A549 (cell line): ENCODE results near the gene SELENOV. TPM values are rescaled to one million over a fixed set of nuclear protein-coding genes. Genes with fewer than 3 reads are reported as not detected.

Experiments used
- ATAC-seq, 2 experiments: fragments of 200-7000 bp in 1 of 2; fragments of >200 bp in 1 of 2; cut with Nextera tagmentation in 1 of 2; cut with Tn5 transposase in 1 of 2; 3 replicates each; pipeline versions ENCODE4 v1.8.0 to v1.9.1; 2018 to 2020; ENCODE audit warnings: mild to moderate bottlenecking in 1 of 2, moderate library complexity in 1 of 2
- CTCF ChIA-PET: fragments of 300-600 bp; sonication (Branson Sonifier 250); formaldehyde crosslinking; extraction: SDS; loops from one replicate; lab custom pipeline; 2021; ENCODE audit warnings: antibody characterized with exemption, inconsistent platforms; lab: Yijun Ruan, JAX
- POLR2A ChIA-PET: fragments of 350-600 bp; formaldehyde crosslinking; extraction: SDS; loops from one replicate; lab custom pipeline; 2021; ENCODE audit warnings: antibody characterized with exemption, inconsistent platforms; lab: Yijun Ruan, JAX
- DNase-seq, 2 experiments: peaks; one replicate each; pipeline versions ENCODE4 v3.0.0 to v3.0.0-alpha.2; 2011 to 2016; ENCODE audit warnings: low read depth in 1 of 2, low spot score in 1 of 2
- FAIRE-seq: peaks from 2 replicates; lab custom pipeline; 2011; peaks lifted over from hg19 to GRCh38; lab: Jason Lieb, UNC
- H3K27ac ChIP-seq, 2 experiments: fragments of >200 bp; sonication (Bioruptor Twin); formaldehyde crosslinking; 3 replicates each; pipeline ENCODE4 v1.5.1; 2016 to 2017
- H3K4me1 ChIP-seq: fragments of >200 bp; sonication (Bioruptor Twin); formaldehyde crosslinking; 3 replicates; pipeline ENCODE4 v1.6.1; 2016
- H3K4me2 ChIP-seq: fragments of >200 bp; sonication (Bioruptor Twin); formaldehyde crosslinking; 3 replicates; pipeline ENCODE4 v1.6.1; 2016
- H3K4me3 ChIP-seq: fragments of >200 bp; sonication (Bioruptor Twin); formaldehyde crosslinking; 3 replicates; pipeline ENCODE4 v1.5.1; 2016
- H3K9me3 ChIP-seq: fragments of >200 bp; sonication (Bioruptor Twin); formaldehyde crosslinking; 3 replicates; pipeline ENCODE4 v1.6.1; 2016
- CBX8 ChIP-seq: fragments of 200-600 bp; sonication (generic); IDR thresholded peaks from 2 replicates; pipeline ENCODE4 v1.6.1; 2016
- CEBPB ChIP-seq, 2 experiments: fragments of >200 bp in 1 of 2; sonication (Bioruptor Twin) in 1 of 2; formaldehyde crosslinking in 1 of 2; IDR thresholded peaks; 2 replicates each; pipeline ENCODE4 v1.6.1; 2012 to 2016
- CHD2 ChIP-seq: fragments of 150-350 bp; IDR thresholded peaks from 2 replicates; pipeline ENCODE4 v1.6.1; 2014; ENCODE audit warnings: low read length; ENCODE audit not compliant: partially characterized antibody
- CHD4 ChIP-seq: fragments of 200-600 bp; sonication (generic); IDR thresholded peaks from 2 replicates; pipeline ENCODE4 v1.6.1; 2016; ENCODE audit warnings: antibody characterized with exemption, mild to moderate bottlenecking, borderline replicate concordance
- CTCF ChIP-seq: fragments of >200 bp; sonication (Bioruptor Twin); formaldehyde crosslinking; IDR thresholded peaks from 3 replicates; pipeline ENCODE4 v1.5.1; 2016
- E2F6 ChIP-seq: IDR thresholded peaks from 2 replicates; pipeline ENCODE4 v1.6.1; 2012; ENCODE audit warnings: low read depth, borderline replicate concordance
- EHF ChIP-seq: fragments of 250-450 bp; sonication (Bioruptor Pico); IDR thresholded peaks from 2 replicates; pipeline ENCODE4 v1.5.0; 2020; ENCODE audit warnings: mild to moderate bottlenecking
- FOSL2 ChIP-seq, 2 experiments: fragments of 450-650 bp in 1 of 2; fragments of >200 bp in 1 of 2; sonication (Bioruptor Twin) in 1 of 2; formaldehyde crosslinking; IDR thresholded peaks; 2 replicates each; pipeline versions ENCODE4 v1.5.0 to v1.6.1; 2016 to 2020; ENCODE audit warnings: mild to moderate bottlenecking in 1 of 2, moderate library complexity in 1 of 2
- HMGXB4 ChIP-seq: fragments of 250-450 bp; sonication (Bioruptor Pico); IDR thresholded peaks from 2 replicates; pipeline ENCODE4 v1.5.0; 2021; ENCODE audit warnings: mild to moderate bottlenecking, moderate library complexity, borderline replicate concordance
- HOXB13 ChIP-seq: fragments of 250-450 bp; sonication (Bioruptor Pico); IDR thresholded peaks from 2 replicates; pipeline ENCODE4 v1.5.0; 2020; ENCODE audit warnings: low read depth, mild to moderate bottlenecking, moderate library complexity
- JUNB ChIP-seq: fragments of >200 bp; sonication (Bioruptor Twin); formaldehyde crosslinking; IDR thresholded peaks from 2 replicates; pipeline ENCODE4 v1.6.1; 2016
- KDM1A ChIP-seq: fragments of 200-600 bp; sonication (generic); IDR thresholded peaks from 2 replicates; pipeline ENCODE4 v1.6.1; 2016; ENCODE audit warnings: low read depth, mild to moderate bottlenecking
- MAZ ChIP-seq: fragments of 150-350 bp; IDR thresholded peaks from 2 replicates; pipeline ENCODE4 v1.6.1; 2014; ENCODE audit warnings: antibody characterized with exemption, low read depth, low read length, borderline replicate concordance
- MYC ChIP-seq: IDR thresholded peaks from 2 replicates; pipeline ENCODE4 v1.6.1; 2012; ENCODE audit warnings: mild to moderate bottlenecking, inconsistent platforms, low read length, improper control_type of control experiment, borderline replicate concordance
- NFE2L2 ChIP-seq: fragments of 150-350 bp; conservative IDR thresholded peaks from 2 replicates; pipeline ENCODE4 v1.6.1; 2014; ENCODE audit warnings: low read length
- NPAS2 ChIP-seq: fragments of 250-450 bp; sonication (Bioruptor Pico); IDR thresholded peaks from 2 replicates; pipeline ENCODE4 v1.8.0; 2022; ENCODE audit warnings: mild to moderate bottlenecking, moderate library complexity, borderline replicate concordance
- NR3C1 ChIP-seq: fragments of >200 bp; sonication (Bioruptor Twin); formaldehyde crosslinking; IDR thresholded peaks from 3 replicates; pipeline ENCODE4 v1.6.1; 2017
- PBX3 ChIP-seq: IDR thresholded peaks from 2 replicates; pipeline ENCODE4 v1.6.1; 2012
- PHF8 ChIP-seq: fragments of 200-600 bp; sonication (generic); IDR thresholded peaks from 2 replicates; pipeline ENCODE4 v1.6.1; 2016; ENCODE audit warnings: low read depth, mild to moderate bottlenecking, antibody characterized with exemption, moderate library complexity, borderline replicate concordance
- POLR2A ChIP-seq: IDR thresholded peaks from 2 replicates; pipeline ENCODE4 v1.6.1; 2012; ENCODE audit warnings: mild to moderate bottlenecking, low read length
- POLR2AphosphoS2 ChIP-seq: conservative IDR thresholded peaks from 2 replicates; pipeline ENCODE4 v1.6.1; 2012; ENCODE audit warnings: low read length, improper control_type of control experiment, inconsistent platforms
- RCOR1 ChIP-seq: fragments of 150-350 bp; IDR thresholded peaks from 2 replicates; pipeline ENCODE4 v1.6.1; 2014; ENCODE audit warnings: antibody characterized with exemption, low read length, low read depth
- SMC3 ChIP-seq: fragments of >200 bp; sonication (Bioruptor Twin); formaldehyde crosslinking; IDR thresholded peaks from 3 replicates; pipeline ENCODE4 v1.6.1; 2018; ENCODE audit warnings: inconsistent platforms
- SREBF2 ChIP-seq: fragments of 450-650 bp; IDR thresholded peaks from 2 replicates; pipeline ENCODE4 v1.6.1; 2014; ENCODE audit warnings: mild to moderate bottlenecking, moderate library complexity
- TFCP2L1 ChIP-seq: fragments of 250-450 bp; sonication (Bioruptor Pico); IDR thresholded peaks from 2 replicates; pipeline ENCODE4 v1.5.0; 2021; ENCODE audit warnings: mild to moderate bottlenecking
- USF2 ChIP-seq: fragments of 450-650 bp; IDR thresholded peaks from 2 replicates; pipeline ENCODE4 v1.6.1; 2014; ENCODE audit warnings: antibody characterized with exemption
- ZC3H11A ChIP-seq: fragments of 450-650 bp; IDR thresholded peaks from 2 replicates; pipeline ENCODE4 v1.6.1; 2014; ENCODE audit warnings: antibody characterized with exemption, mild to moderate bottlenecking
- WGBS: methylation state at CpG from one replicate; pipeline ENCODE4 v1.1.6; 2017; ENCODE audit errors: missing lambda C conversion rate; 5-methylcytosine and 5-hydroxymethylcytosine counted together
- polyA plus RNA-seq, 4 experiments: library from polyadenylated mRNA; depleted of rRNA in 3 of 4; stranded (reverse); fragments of >200 nt; fragmentation: RNase III in 1 of 4; extraction: RNeasy Plus Mini Kit Qiagen cat#74134 plus additional on column Dnase treatment in 1 of 4; gene quantifications; 2 replicates in 3 of 4; 3 replicates in 1 of 4; pipeline ENCODE4 v1.2.3, GENCODE V29; 2011 to 2017

The SELENOV gene
- polyA plus RNA-seq, 2 of the 4 experiments (the other 2 are of a cell fraction) = not detected

GRCh38 chr19:39524495-39524894, 9.6 kb downstream of the SELENOV start:
- no peak for TF ChIP-seq SREBF2
- no peak for TF ChIP-seq MYC
- no peak for TF ChIP-seq USF2
- TF ChIP-seq CEBPB (IDR thresholded peaks at IDR 0.05) = no peak
- no peak for TF ChIP-seq ZC3H11A
- TF ChIP-seq SMC3 = no peak
- TF ChIP-seq POLR2AphosphoS2 = no peak
- TF ChIP-seq, all 56 proteins: peak for 0
- FAIRE-seq = no peak
- DNase-seq = no peak
- Histone ChIP-seq H3K4me1 (peaks cover 5% of the 10 kb centered on the region; the same call in 2 of the 3 replicates), H3K4me3 (no peak overlapping the region), H3K9me3 (no peaks in the 10 kb centered on the region), H3K27ac (no peak overlapping the region), H3K4me2 (no peak overlapping the region)
- ChIA-PET POLR2A (interaction anchor here (1.5 kb wide), 1 partner anchor 89 kb away, joined by 5 read pairs; the partner anchor contains the start of gene RPS16), CTCF (interaction anchor here (0.9 to 14.2 kb wide), 9 partner anchors 9 to 147 kb away, joined by 3 to 259 read pairs (median 12); partner anchors contain the start of genes DLL3, EID2, EID2B and SELENOV)
- ATAC-seq = no peak; a peak in 1 of 6 replicates
- 84% methylated on average over 8 of the region's 8 CpGs for WGBS

- ATAC-seq (peak in 1 of 2 experiments; percentile 41; a peak in 3 of 6 replicates), DNase-seq (no peak), FAIRE-seq (no peak)
- ChIA-PET POLR2A (interaction anchor here (1.2 to 1.6 kb wide), 3 partner anchors 45 to 89 kb away, joined by 4 to 6 read pairs (median 5); partner anchors contain the start of genes RPS16, SUPT5H and TIMM50), CTCF (interaction anchor here (0.6 to 14.2 kb wide), 13 partner anchors 8 to 486 kb away, joined by 3 to 259 read pairs (median 5); partner anchors contain the start of genes DLL3, EID2, EID2B and SELENOV)
- no peak overlapping the region for H3K4me3 ChIP-seq
- H3K4me2 ChIP-seq = no peak overlapping the region
- H3K27ac ChIP-seq = no peak overlapping the region
- TF ChIP-seq CHD4 (no peak), MAZ (no peak), E2F6 (no peak), HOXB13 (no peak), FOSL2 (IDR thresholded peaks at IDR 0.05) (no peak), FOSL2 (CRISPR knock-in tag; IDR thresholded peaks at IDR 0.05) (no peak), CTCF (no peak), PHF8 (no peak), CBX8 (no peak), EHF (CRISPR knock-in tag) (no peak), RCOR1 (no peak)
- H3K9me3 ChIP-seq = no peaks in the 10 kb centered on the region
- WGBS = 80% methylated on average over 3 of the region's 3 CpGs
- H3K4me1 ChIP-seq = peaks cover 5% of the 10 kb centered on the region; the same call in 2 of the 3 replicates
Observed at GRCh38 chr19:39525205-39525604, 10.3 kb downstream of the SELENOV start.

- CTCF ChIA-PET = interaction anchor here (0.6 to 14.2 kb wide), 36 partner anchors 8 to 749 kb away, joined by 3 to 299 read pairs (median 12); partner anchors contain the start of genes DLL3, MED29, PAF1 and PLEKHG2
- FAIRE-seq (peak; percentile 90), DNase-seq (no peak), ATAC-seq (peak in 1 of 2 experiments; percentile 9; a peak in 3 of 6 replicates)
- TF ChIP-seq PBX3 = no peak
- TF ChIP-seq NR3C1 = no peak
- no peak for TF ChIP-seq CHD2
- TF ChIP-seq NPAS2 = no peak
- TF ChIP-seq HMGXB4 (CRISPR knock-in tag) = no peak
- TF ChIP-seq POLR2A = no peak; the same call in 1 of the 2 replicates
- no peak for TF ChIP-seq TFCP2L1 (CRISPR knock-in tag)
- TF ChIP-seq USF2 = no peak
- TF ChIP-seq JUNB = no peak
- no peak for TF ChIP-seq KDM1A
- TF ChIP-seq NFE2L2 = no peak
- 19% methylated on average over 14 of the region's 14 CpGs for whole genome bisulfite sequencing
- Histone ChIP-seq H3K4me2 (peak overlapping the region; percentile 88), H3K9me3 (no peaks in the 10 kb centered on the region), H3K27ac (peak overlapping the region; percentile 83 to 88), H3K4me1 (peaks cover 14% of the 10 kb centered on the region), H3K4me3 (peak overlapping the region; percentile 68)
- POLR2A ChIA-PET = interaction anchor here (0.5 to 3.4 kb wide), 8 partner anchors 19 to 1572 kb away, joined by 3 to 40 read pairs (median 7); partner anchors contain the start of genes RPS16, SUPT5H and TIMM50
Observed at GRCh38 chr19:39531834-39532232, 16.9 kb downstream of the SELENOV start.
